ENCODE results near the gene ADGRB2.

DNA sequence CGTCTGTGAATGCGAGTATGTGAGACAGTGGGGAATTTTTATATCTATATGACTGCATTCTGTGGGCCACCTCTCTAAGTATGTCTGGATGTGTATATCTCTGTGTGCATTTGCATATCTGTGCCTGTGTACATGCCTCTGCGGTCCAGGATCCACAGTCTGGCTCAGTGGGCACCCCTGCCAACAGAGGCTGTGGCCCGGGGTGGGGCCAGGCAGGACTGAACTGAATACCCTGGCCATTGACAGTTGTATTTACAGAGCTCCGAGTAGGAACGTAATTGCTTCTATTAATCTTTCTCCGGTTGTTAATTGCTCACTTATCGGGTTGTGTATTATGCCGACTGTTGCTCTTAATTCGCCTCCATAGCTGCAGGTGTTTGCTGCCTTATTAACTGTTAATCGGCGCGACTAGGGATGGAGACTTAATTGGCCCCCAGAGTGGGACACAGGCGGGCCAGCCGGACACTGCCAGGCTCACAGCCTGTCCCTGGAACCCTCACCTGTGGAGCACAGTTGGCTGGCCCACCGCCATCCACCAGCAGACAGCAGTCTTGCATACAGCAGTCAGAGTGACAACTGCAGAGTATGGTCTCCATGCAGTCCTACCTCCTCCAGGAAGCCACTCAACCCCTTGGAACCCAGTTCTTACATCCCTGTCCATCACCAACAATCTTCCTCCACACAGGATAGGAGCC, 22.4 kb upstream of the ADGRB2 start:
- no peak for TF ChIP-seq POLR2A (IDR thresholded peaks at IDR 0.05)
- TF ChIP-seq, protein P1, sequence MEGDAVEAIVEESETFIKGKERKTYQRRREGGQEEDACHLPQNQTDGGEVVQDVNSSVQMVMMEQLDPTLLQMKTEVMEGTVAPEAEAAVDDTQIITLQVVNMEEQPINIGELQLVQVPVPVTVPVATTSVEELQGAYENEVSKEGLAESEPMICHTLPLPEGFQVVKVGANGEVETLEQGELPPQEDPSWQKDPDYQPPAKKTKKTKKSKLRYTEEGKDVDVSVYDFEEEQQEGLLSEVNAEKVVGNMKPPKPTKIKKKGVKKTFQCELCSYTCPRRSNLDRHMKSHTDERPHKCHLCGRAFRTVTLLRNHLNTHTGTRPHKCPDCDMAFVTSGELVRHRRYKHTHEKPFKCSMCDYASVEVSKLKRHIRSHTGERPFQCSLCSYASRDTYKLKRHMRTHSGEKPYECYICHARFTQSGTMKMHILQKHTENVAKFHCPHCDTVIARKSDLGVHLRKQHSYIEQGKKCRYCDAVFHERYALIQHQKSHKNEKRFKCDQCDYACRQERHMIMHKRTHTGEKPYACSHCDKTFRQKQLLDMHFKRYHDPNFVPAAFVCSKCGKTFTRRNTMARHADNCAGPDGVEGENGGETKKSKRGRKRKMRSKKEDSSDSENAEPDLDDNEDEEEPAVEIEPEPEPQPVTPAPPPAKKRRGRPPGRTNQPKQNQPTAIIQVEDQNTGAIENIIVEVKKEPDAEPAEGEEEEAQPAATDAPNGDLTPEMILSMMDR (IDR thresholded peaks at IDR 0.05), result no peak

Measured in lower leg skin (tissue), 3 donors.